Measurements from ENCODE around the gene UST. TPM values are rescaled to one million over a fixed set of nuclear protein-coding genes. Genes with fewer than 3 reads are reported as not detected.

The UST gene
- total RNA-seq, 2 donors from 2014 or later, result 15.3 to 16.3 TPM

GRCh38 chr6:148737806-148738205, 9.0 kb upstream of the UST start:
- no peak for TF ChIP-seq CTCF (conservative IDR thresholded peaks at IDR 0.05)
- H3K27me3 ChIP-seq (ENCODE audit: control insufficient read depth, insufficient read depth, low read length, poor library complexity, severe bottlenecking), result no peaks in the 10 kb centered on the region
- H3K4me1 Mint-ChIP-seq, result no peaks in the 10 kb centered on the region
- H3K4me3 Mint-ChIP-seq, result no peak overlapping the region
- peaks cover 6% of the 10 kb centered on the region for H3K9me3 Mint-ChIP-seq
- H3K36me3 Mint-ChIP-seq (ENCODE audit: low read depth), result no peaks in the 10 kb centered on the region
- 97% methylated on average over 3 of the region's 4 CpGs; no CpG with 5 or more reads in 1 of the 2 experiments for WGBS, 2 experiments (ENCODE audit: insufficient coverage in 1 of 2, insufficient read length in 1 of 2)
- H3K27me3 Mint-ChIP-seq (ENCODE audit: insufficient read depth), result no peaks in the 10 kb centered on the region
- no peaks in the 10 kb centered on the region for H3K4me1 ChIP-seq (ENCODE audit: control insufficient read depth, insufficient read depth, low read length)
- no peaks in the 10 kb centered on the region for H3K36me3 ChIP-seq (ENCODE audit: control insufficient read depth, insufficient read depth, low read length)
- no peak overlapping the region for H3K4me3 ChIP-seq (ENCODE audit: low read length)
- no peak for DNase-seq
- H3K9ac ChIP-seq (ENCODE audit: extremely low read depth, low read length, poor library complexity, severe bottlenecking), result no peak overlapping the region
- H3K27ac ChIP-seq (ENCODE audit: low read depth, low read length), result no peak overlapping the region
- no peaks in the 10 kb centered on the region for H3K9me3 ChIP-seq (ENCODE audit: control insufficient read depth, low read length)
- H3K27ac Mint-ChIP-seq, result no peak overlapping the region

GRCh38 chr6:148738946-148739821, 7.6 kb upstream of the UST start:
- H3K4me1 Mint-ChIP-seq, result no peaks in the 10 kb centered on the region
- no peaks in the 10 kb centered on the region for H3K9me3 Mint-ChIP-seq
- H3K27ac Mint-ChIP-seq, result no peak overlapping the region
- H3K27me3 Mint-ChIP-seq (ENCODE audit: insufficient read depth), result peaks cover 3% of the 10 kb centered on the region
- Histone ChIP-seq H3K27ac (ENCODE audit: low read depth, low read length) (no peak overlapping the region), H3K27me3 (ENCODE audit: control insufficient read depth, insufficient read depth, low read length, poor library complexity, severe bottlenecking) (no peaks in the 10 kb centered on the region), H3K9ac (ENCODE audit: extremely low read depth, low read length, poor library complexity, severe bottlenecking) (no peak overlapping the region), H3K9me3 (ENCODE audit: control insufficient read depth, low read length) (no peaks in the 10 kb centered on the region), H3K36me3 (ENCODE audit: control insufficient read depth, insufficient read depth, low read length) (no peaks in the 10 kb centered on the region), H3K4me3 (ENCODE audit: low read length) (no peak overlapping the region), H3K4me1 (ENCODE audit: control insufficient read depth, insufficient read depth, low read length) (no peaks in the 10 kb centered on the region)
- no peak overlapping the region for H3K4me3 Mint-ChIP-seq
- WGBS, 2 experiments (ENCODE audit: insufficient coverage in 1 of 2, insufficient read length in 1 of 2), result 92 to 94% methylated on average over 8 to 13 of the region's 14 CpGs
- TF ChIP-seq CTCF (conservative IDR thresholded peaks at IDR 0.05), result no peak
- no peaks in the 10 kb centered on the region for H3K36me3 Mint-ChIP-seq (ENCODE audit: low read depth)
- no peak for DNase-seq

GRCh38 chr6:148739822-148740128, 7.1 kb upstream of the UST start:
- no peak for DNase-seq
- Histone ChIP-seq H3K9me3 (ENCODE audit: control insufficient read depth, low read length) (no peaks in the 10 kb centered on the region), H3K27ac (ENCODE audit: low read depth, low read length) (no peak overlapping the region), H3K27me3 (ENCODE audit: control insufficient read depth, insufficient read depth, low read length, poor library complexity, severe bottlenecking) (no peaks in the 10 kb centered on the region), H3K36me3 (ENCODE audit: control insufficient read depth, insufficient read depth, low read length) (no peaks in the 10 kb centered on the region), H3K4me3 (ENCODE audit: low read length) (no peak overlapping the region), H3K9ac (ENCODE audit: extremely low read depth, low read length, poor library complexity, severe bottlenecking) (no peak overlapping the region), H3K4me1 (ENCODE audit: control insufficient read depth, insufficient read depth, low read length) (no peaks in the 10 kb centered on the region)
- Mint-ChIP-seq H3K27ac (no peak overlapping the region), H3K27me3 (ENCODE audit: insufficient read depth) (peaks cover 6% of the 10 kb centered on the region), H3K4me1 (no peaks in the 10 kb centered on the region), H3K4me3 (no peak overlapping the region), H3K36me3 (ENCODE audit: low read depth) (no peaks in the 10 kb centered on the region), H3K9me3 (no peaks in the 10 kb centered on the region)
- WGBS, 2 experiments (ENCODE audit: insufficient coverage in 1 of 2, insufficient read length in 1 of 2), result 100% methylated on average over 3 of the region's 3 CpGs
- no peak for TF ChIP-seq CTCF (conservative IDR thresholded peaks at IDR 0.05)
